HL-60 (cell line): ENCODE measurements around the gene ZNF275.
A peak's percentile ranks its signal among the peaks of the same experiment; 100 is the strongest.

Experiments
- DNase-seq, 2 experiments: peaks; one replicate each; pipeline ENCODE4 v3.0.0-alpha.2; 2010 to 2020; ENCODE audit warnings: low read depth in 1 of 2, low spot score in 1 of 2
- H3K27ac ChIP-seq: fragments of 250-450 bp; sonication (Bioruptor Pico); replicated peaks from 2 replicates; pipeline ENCODE4 v1.5.1; 2020; ENCODE audit warnings: mild to moderate bottlenecking, moderate library complexity
- H3K27me3 ChIP-seq: fragments of 250-450 bp; sonication (Bioruptor Pico); 2 replicates; pipeline ENCODE4 v1.5.1; 2021; ENCODE audit warnings: mild to moderate bottlenecking, moderate library complexity; ENCODE audit not compliant: insufficient read depth, poor library complexity, severe bottlenecking
- H3K4me3 ChIP-seq: replicated peaks from 2 replicates; pipeline ENCODE4 v1.5.1; 2011; ENCODE audit warnings: mild to moderate bottlenecking, control low read depth, low read length; ENCODE audit not compliant: insufficient read depth
- CTCF ChIP-seq: IDR thresholded peaks from one replicate; pipeline ENCODE4 v1.5.1; 2011; ENCODE audit warnings: low read length, control low read depth, inconsistent platforms; ENCODE audit not compliant: insufficient read depth
- GABPA ChIP-seq: IDR thresholded peaks from 2 replicates; pipeline ENCODE4 v1.6.1; 2012; ENCODE audit warnings: low read depth
- POLR2AphosphoS5 ChIP-seq: IDR thresholded peaks from 2 replicates; pipeline ENCODE4 v1.6.1; 2012; ENCODE audit warnings: low read depth
- REST ChIP-seq: IDR thresholded peaks from 2 replicates; pipeline ENCODE4 v1.6.1; 2012; ENCODE audit warnings: low read depth; ENCODE audit not compliant: insufficient replicate concordance
- SPI1 ChIP-seq: IDR thresholded peaks from 2 replicates; pipeline ENCODE4 v1.6.1; 2012; ENCODE audit warnings: low read depth, mild to moderate bottlenecking, borderline replicate concordance

Gene ZNF275

GRCh38 chrX:153398275-153398960 lies 64.5 kb downstream of the ZNF275 start:
- no peak overlapping the region for H3K27ac ChIP-seq
- H3K4me3 ChIP-seq: no peak overlapping the region
- TF ChIP-seq GABPA: no peak
- TF ChIP-seq SPI1: no peak
- no peak for TF ChIP-seq CTCF
- no peak for TF ChIP-seq POLR2AphosphoS5
- H3K27me3 ChIP-seq: no peaks in the 10 kb centered on the region
- no peak for DNase-seq

- Histone ChIP-seq H3K27ac (no peak overlapping the region), H3K27me3 (no peaks in the 10 kb centered on the region), H3K4me3 (no peak overlapping the region)
- DNase-seq: no peak
- TF ChIP-seq REST: no peak
- TF ChIP-seq CTCF: peak; percentile 2
Observed at GRCh38 chrX:153400146-153401132, 66.5 kb downstream of the ZNF275 start.

GRCh38 chrX:153401133-153401764 lies 67.3 kb downstream of the ZNF275 start, which contains the start of gene PNMA6E:
PNMA6E (minus strand) TSS chrX:153401350; CDS start chrX:153398849, 2,501 bp downstream.
- TF ChIP-seq GABPA (no peak), CTCF (no peak), POLR2AphosphoS5 (no peak), REST (no peak), SPI1 (no peak)
- no peak within 1 kb of the TSS for H3K27ac ChIP-seq
- no peak for DNase-seq
- H3K27me3 ChIP-seq: no peaks in the 10 kb centered on the region
- H3K4me3 ChIP-seq: no peak within 1 kb of the TSS
